ENCODE results near the gene RBMS1. TPM values are rescaled to one million over a fixed set of nuclear protein-coding genes. Genes with fewer than 3 reads are reported as not detected.

RBMS1 gene
- polyA plus RNA-seq, 1 donor = 61.3 TPM

GRCh38 chr2:160328811-160329527 is 164.6 kb downstream of the RBMS1 start:
- DNase-seq = no peak

- no peak for DNase-seq
Measured at GRCh38 chr2:160326786-160327185, 166.8 kb downstream of the RBMS1 start.

- DNase-seq = no peak
Measured at GRCh38 chr2:160325418-160325817, 168.2 kb downstream of the RBMS1 start.

GRCh38 chr2:160324917-160325316 is 168.7 kb downstream of the RBMS1 start:
- no peak for DNase-seq

- no peak for DNase-seq
Measured at GRCh38 chr2:160324161-160324800, 169.3 kb downstream of the RBMS1 start.

GRCh38 chr2:160322320-160322719 is 171.3 kb downstream of the RBMS1 start:
- DNase-seq = no peak

GRCh38 chr2:160321006-160321405 is 172.6 kb downstream of the RBMS1 start:
- no peak for DNase-seq

- no peak for DNase-seq
Measured at GRCh38 chr2:160319700-160320099, 173.9 kb downstream of the RBMS1 start.

GRCh38 chr2:160318218-160318617 is 175.4 kb downstream of the RBMS1 start:
- DNase-seq = no peak

- peak; percentile 60 for DNase-seq
Measured at GRCh38 chr2:160317181-160318099, 176.2 kb downstream of the RBMS1 start.

- no peak for DNase-seq
Measured at GRCh38 chr2:160315337-160315736, 178.3 kb downstream of the RBMS1 start.

GRCh38 chr2:160310118-160310828 is 183.3 kb downstream of the RBMS1 start:
- DNase-seq = no peak

GRCh38 chr2:160309585-160309984 is 184.0 kb downstream of the RBMS1 start:
- DNase-seq = no peak

- no peak for DNase-seq
Measured at GRCh38 chr2:160308915-160309314, 184.7 kb downstream of the RBMS1 start.

- DNase-seq = no peak
Measured at GRCh38 chr2:160308476-160308875, 185.1 kb downstream of the RBMS1 start.

GRCh38 chr2:160306985-160307384 is 186.6 kb downstream of the RBMS1 start:
- DNase-seq = peak; percentile 65

- DNase-seq = no peak
Measured at GRCh38 chr2:160305081-160305750, 188.4 kb downstream of the RBMS1 start.

- DNase-seq = no peak
Measured at GRCh38 chr2:160303527-160303926, 190.1 kb downstream of the RBMS1 start.

- DNase-seq = no peak
Measured at GRCh38 chr2:160303076-160303475, 190.5 kb downstream of the RBMS1 start.

- no peak for DNase-seq
Measured at GRCh38 chr2:160301420-160301819, 192.2 kb downstream of the RBMS1 start.

- no peak for DNase-seq
Measured at GRCh38 chr2:160300203-160300602, 193.4 kb downstream of the RBMS1 start.

GRCh38 chr2:160299540-160299939 is 194.1 kb downstream of the RBMS1 start:
- DNase-seq = no peak

All from hindlimb muscle (tissue), 1 donor.